ENCODE data around the gene ATN1.
"Not testable (repeated sequence)": the region's sequence is repeated elsewhere in the genome, so short reads cannot be mapped to it uniquely, and the experiment has no call there.

Gene ATN1

GRCh38 chr12:6904280-6905276, 23.2 kb upstream of the ATN1 start, which contains the start of gene LRRC23:
LRRC23 (plus strand) TSS chr12:6904822; CDS start chr12:6905634, 812 bp downstream.
- DNase-seq: peak; percentile 98

GRCh38 chr12:6905414-6906040, 22.2 kb upstream of the ATN1 start:
- DNase-seq: no peak

- DNase-seq: not testable (repeated sequence)
Observed at GRCh38 chr12:6908141-6908540, 19.6 kb upstream of the ATN1 start.

GRCh38 chr12:6909421-6910145, 18.2 kb upstream of the ATN1 start:
- no peak for DNase-seq

DNA sequence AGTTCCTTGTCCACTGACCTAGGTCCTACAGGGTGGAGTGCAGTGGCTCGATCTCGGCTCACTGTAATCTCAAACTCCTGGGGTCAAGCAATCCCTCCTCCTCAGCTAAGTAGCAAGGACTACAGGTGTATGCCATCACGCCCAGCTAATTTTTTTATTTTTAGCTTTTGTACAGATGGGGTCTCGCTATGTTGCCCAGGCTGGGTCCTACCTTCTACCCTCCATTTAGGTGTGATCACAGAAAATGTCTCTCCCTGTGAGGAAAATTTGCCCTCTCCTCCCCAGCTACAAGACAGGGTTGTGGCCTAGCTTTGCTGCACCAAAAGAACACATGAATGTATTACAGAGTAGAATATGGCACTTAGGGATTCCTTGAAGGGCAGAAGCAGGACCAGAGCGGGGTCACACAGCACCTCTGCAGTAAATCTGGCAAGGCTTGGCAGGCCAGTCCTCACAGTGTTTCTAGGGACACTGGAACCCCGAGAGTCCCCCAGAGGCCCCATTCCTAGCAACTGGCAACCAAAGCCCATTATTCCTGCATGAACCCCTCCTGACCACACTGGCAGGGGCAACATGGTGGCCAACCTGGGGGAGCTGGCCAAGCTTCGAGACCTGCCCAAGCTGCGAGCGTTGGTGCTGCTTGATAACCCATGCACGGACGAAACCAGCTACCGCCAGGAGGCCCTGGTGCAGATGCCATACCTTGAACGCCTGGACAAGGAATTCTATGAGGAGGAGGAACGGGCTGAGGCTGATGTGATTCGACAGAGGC, 15.4 kb upstream of the ATN1 start:
- DNase-seq: no peak

DNA sequence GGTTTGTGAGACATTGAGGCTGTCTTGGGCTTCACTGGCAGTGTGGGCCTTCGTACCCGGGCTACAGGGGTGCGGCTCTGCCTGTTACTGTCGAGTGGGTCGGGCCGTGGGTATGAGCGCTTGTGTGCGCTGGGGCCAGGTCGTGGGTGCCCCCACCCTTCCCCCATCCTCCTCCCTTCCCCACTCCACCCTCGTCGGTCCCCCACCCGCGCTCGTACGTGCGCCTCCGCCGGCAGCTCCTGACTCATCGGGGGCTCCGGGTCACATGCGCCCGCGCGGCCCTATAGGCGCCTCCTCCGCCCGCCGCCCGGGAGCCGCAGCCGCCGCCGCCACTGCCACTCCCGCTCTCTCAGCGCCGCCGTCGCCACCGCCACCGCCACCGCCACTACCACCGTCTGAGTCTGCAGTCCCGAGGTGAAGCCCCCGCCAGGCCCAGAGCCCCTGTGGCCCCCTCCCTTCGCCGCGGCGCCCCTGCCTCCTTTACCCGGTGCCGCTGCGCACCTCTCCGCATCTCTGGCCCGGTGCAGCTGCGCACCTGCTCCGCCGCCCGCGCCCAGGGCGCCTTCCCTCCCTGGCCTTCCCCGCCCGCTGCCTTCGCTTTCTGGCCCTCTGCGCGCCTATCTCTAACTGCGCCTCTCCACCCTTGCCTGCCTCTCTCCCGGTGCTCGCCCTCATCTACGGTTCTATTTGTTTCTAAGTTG, 13.4 kb upstream of the ATN1 start, which contains the start of gene ENO2:
ENO2 (plus strand) TSS at position 335 of the 701 bp plus-strand sequence. CDS start 1,253 bp downstream, outside the sequence.
- DNase-seq: peak; percentile 59

DNA sequence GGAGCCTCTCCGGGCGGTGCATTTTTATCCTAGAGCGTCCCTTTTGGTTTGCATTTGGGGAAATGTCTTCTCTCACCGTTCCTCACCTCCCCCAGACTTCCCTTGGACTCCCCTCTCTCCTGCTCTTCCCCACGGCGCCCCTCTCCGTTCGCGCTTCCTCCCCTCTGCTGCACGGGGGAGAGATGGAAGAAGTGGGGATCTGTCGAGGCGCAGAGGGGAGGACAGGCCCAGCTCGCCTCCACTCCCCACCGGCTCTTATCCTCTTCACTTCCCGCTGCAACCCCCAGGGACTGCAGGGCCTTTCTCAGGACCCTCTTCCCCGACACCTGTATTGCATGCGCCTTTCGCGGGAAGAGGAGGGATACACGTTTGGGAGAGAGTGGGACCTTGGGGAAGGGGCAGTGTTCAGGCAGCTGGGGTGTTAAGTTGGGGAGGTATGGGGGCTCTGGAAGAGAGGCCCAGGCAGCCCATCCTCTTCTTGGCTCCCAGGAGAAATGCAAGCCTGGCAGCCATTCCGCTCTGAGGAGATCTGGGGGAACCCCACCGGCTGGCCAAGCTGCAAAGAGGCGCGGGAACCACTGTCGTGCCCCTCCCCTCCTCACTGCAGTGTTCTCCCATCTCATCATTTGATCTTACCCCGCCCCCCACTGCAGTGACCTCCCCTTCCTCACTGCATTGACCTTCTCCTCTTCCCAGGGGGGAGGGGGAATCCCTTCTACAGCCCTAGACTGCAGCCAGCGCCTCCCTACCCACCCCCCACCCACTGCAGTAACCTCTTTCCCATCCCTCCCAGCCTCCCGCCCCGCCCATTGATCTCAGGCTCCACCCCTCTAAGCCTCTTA, 12.6 kb upstream of the ATN1 start:
- DNase-seq: peak; percentile 14

DNA sequence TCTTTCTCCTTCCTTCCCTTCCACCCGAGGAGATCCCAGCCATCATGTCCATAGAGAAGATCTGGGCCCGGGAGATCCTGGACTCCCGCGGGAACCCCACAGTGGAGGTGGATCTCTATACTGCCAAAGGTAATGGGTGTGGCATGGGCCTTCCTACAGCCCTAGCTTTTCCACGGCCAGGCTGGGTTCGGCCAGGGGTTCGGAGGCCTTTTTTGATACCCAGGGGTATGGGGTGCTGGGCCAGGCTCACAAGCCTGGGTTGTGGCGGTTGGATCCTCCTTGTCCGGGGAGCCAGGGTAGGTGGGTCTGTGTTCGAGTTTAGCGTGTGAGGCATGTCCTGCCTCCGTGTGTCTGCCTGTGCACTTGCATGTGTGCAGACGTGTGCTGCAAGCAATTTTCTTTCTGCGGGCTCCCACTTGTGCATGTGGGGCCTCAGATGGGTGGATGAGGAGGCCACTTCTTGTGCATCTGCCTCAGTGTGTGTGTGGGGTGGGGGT, 11.9 kb upstream of the ATN1 start:
- DNase-seq: no peak

GRCh38 chr12:6916426-6917200, 11.1 kb upstream of the ATN1 start:
- no peak for DNase-seq

GRCh38 chr12:6917491-6918231, 10.1 kb upstream of the ATN1 start:
- DNase-seq: no peak

GRCh38 chr12:6919588-6919987, 8.2 kb upstream of the ATN1 start:
- no peak for DNase-seq

- DNase-seq: no peak
Observed at GRCh38 chr12:6921539-6921938, 6.2 kb upstream of the ATN1 start.

DNA sequence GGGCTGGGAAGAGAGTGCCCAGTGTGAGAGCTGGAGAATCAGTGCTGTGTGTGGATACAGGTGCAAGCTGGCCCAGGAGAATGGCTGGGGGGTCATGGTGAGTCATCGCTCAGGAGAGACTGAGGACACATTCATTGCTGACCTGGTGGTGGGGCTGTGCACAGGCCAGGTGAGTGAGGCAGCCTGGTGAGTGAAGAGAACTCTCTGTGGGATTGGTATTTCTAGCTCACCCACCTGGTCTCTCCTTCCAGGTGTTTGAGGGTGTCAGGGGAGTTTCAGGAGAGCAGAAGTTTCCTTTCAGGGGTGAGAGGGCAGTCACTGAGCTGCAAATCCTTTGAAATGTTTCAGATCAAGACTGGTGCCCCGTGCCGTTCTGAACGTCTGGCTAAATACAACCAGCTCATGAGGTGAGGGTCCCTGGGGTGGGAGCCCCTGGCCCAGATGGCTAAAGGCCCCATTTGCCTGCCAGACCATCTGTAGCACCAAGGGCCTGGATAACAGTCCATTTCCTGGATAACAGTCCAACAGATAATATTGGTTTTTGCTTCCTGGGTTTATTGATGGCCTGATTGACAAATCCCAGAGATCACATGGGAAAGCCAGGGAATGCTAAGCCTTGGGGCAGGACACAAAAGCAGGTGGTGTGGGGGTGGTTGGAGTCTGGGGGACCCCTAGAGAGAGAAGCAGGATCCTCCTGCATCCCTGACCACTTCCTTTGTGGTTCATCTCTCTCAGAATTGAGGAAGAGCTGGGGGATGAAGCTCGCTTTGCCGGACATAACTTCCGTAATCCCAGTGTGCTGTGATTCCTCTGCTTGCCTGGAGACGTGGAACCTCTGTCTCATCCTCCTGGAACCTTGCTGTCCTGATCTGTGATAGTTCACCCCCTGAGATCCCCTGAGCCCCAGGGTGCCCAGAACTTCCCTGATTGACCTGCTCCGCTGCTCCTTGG, 5.5 kb upstream of the ATN1 start:
- DNase-seq: no peak

DNA sequence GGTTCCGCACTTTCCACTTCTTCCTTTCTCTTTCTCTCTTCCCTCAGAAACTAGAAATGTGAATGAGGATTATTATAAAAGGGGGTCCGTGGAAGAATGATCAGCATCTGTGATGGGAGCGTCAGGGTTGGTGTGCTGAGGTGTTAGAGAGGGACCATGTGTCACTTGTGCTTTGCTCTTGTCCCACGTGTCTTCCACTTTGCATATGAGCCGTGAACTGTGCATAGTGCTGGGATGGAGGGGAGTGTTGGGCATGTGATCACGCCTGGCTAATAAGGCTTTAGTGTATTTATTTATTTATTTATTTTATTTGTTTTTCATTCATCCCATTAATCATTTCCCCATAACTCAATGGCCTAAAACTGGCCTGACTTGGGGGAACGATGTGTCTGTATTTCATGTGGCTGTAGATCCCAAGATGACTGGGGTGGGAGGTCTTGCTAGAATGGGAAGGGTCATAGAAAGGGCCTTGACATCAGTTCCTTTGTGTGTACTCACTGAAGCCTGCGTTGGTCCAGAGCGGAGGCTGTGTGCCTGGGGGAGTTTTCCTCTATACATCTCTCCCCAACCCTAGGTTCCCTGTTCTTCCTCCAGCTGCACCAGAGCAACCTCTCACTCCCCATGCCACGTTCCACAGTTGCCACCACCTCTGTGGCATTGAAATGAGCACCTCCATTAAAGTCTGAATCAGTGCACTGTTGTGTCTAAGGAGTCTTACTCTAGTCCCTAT, 4.6 kb upstream of the ATN1 start:
- no peak for DNase-seq

DNA sequence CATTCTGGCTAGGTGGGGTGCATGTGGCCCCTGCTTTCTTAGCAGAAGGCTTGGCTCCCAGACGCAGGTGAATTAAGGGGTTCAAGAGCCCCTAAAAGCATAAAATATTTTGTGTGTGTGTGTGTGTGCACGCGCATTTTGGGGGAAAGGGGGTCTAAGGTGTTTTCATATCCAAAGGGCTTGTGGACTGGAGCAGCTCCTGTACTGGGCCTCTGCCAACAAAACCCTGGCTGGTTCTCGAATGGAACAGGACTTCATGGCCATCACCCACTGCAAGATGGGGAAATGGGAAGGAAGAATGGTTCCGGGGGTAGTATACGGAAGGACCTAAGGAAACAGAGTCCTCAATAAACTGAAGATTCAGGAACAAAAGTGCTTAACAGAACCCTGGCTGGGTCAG, 3.9 kb upstream of the ATN1 start:
- DNase-seq: no peak

DNA sequence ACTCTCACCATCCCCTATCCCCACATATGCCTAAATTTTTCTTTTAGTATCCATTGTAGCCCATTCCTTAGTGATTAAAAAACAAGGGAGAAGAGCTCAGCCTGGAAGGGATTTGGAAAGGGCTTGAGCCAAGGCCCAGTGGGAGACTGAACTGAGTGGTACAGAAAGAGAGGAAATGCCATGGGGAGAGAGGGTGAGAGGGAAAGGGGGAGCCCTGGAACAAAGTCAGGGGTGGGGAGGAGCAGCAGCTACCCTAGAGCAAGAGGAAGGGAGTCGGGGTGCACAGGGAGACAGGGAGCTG, 2.6 kb upstream of the ATN1 start:
- no peak for DNase-seq

DNA sequence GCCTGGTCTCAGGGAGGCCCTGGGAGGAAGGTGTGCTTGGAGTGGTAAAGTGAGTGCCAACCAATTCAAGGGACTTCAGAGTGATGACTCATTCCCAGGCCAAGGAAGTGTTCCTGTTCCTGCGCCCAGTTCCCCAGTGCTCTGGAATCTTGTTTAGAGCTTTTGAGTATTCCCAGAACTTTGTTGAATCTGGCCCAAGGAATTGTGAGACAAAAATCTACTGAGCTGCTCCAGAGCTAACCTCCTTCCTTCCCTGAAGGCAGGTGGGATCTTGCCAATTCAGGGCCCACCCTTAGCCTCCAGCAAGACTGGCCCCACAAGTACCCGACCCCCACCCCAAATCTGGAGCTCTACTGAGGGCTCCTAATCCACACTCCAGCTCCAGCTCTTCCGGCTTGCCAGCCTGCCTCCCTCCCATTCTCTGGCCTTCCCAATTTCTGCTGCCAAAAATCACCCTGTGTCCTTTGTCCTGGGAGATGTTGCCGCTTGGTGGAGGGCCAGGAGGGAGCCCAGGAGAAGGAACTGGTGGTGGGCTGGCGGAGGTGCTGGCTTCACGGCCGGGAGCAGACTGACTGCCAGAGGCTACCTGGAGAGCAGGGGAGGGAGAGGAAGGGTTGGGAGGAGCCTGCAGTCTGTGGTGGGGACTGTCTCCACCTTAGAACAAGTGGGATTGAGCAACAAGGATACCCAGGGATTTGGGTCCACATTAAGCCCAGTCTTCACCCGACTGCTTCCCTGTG, 2.0 kb upstream of the ATN1 start:
- no peak for DNase-seq
